ENCODE data around the gene TENM3.
A peak's percentile ranks its signal among the peaks of the same experiment; 100 is the strongest.

TENM3 gene

GRCh38 chr4:182255441-182256190 lies 12.4 kb downstream of the TENM3 start:
- DNase-seq = no peak

GRCh38 chr4:182257016-182257415 lies 13.8 kb downstream of the TENM3 start:
- no peak for DNase-seq

DNA sequence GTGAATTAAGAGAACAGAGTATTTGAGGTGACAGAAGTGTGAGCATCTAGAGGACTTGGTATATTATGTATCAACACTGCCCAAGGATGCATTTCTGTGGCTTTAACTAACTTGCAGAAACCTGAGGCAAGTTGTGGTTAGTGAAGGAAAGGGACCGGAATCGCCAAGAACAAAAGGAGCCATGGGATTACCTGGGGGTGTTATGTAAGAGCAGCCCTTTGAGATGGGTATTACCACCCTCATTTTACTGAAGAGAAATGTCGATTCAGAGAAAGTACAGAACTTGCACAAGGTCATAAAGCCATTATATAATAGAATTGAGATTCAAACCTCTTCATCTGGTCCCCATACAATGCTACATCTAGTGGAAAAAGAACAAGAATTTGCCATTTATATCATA lies 14.3 kb downstream of the TENM3 start:
- no peak for DNase-seq

- DNase-seq = no peak
Observed at GRCh38 chr4:182258441-182259000, 15.3 kb downstream of the TENM3 start.

DNA sequence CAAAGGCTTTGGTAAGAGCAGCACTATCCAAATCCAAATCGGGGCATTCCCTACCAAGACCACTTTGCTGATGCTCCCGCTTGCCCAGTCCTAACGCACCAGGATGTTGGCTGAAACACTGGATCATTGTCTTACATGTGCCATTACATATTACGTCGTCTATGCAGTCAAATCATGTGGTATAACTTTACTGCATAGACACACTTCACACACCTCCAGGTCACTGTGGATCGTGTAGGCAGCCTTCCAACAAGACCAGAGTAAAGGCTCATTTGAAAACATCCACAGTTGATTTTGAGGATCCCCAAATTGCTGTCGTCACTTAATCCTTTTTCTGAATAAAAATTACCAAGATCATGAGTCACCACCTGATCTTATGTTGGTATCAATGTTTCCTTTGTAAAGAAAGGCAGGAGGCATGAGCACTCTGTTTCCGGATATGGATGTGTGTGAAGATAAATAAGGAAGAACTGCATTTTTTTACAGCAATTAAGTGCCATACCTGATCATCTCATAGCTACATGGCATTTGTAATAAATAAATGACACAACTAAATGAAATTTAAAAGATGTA lies 18.5 kb downstream of the TENM3 start:
- DNase-seq = no peak

GRCh38 chr4:182263562-182263961 lies 20.4 kb downstream of the TENM3 start:
- no peak for DNase-seq

DNA sequence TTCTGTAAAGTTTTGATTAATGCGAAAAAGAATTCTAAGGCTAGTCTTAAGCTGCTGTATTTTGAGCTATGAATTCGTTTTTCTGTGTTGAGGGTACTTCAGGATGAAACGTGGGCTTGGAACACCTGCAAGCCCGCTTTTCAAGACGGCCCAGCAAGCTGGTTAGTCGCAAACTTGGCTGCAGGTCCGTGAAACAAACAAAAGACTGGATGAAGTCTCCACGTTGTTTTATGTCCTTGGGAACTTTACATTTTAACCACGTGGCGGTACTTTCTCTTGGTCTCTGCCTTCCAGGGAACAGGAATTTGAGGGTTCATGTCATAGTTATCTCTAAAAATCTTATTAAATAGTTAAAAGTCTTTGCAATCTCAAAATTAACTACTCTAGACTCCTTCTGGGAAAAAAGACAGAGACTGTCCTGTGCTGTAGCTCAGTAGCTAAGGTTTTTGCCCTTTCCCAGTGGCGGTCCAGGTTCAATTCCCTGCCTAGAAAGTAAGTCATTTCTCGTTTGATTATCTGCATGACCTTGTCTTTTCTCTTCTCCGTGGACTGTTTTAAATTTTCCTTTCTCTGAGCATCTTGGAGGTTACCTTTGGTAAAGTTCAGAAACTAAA lies 21.0 kb downstream of the TENM3 start:
- DNase-seq = peak; percentile 50

GRCh38 chr4:182265881-182266280 lies 22.7 kb downstream of the TENM3 start:
- no peak for DNase-seq

GRCh38 chr4:182267048-182267447 lies 23.8 kb downstream of the TENM3 start:
- DNase-seq = no peak

DNA sequence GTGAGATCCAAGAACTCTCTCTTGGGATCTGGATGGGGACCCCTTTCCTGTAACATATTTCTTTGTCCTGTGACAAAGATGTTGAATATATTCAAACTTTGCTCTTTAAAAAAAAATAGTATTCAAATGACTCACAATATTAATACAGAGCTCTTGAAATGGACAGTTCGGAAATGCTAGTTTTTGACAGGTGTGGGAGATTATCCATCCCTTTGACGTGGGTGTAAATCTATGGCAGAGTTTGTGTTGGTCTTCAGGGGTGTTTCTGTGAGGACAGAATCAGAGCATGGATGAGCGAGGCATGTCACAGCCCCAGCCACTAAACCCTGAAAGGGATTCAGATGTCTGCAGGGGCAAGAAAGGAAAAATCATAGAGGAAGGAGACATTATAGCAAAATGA lies 25.8 kb downstream of the TENM3 start:
- DNase-seq = no peak

- DNase-seq = no peak
Observed at GRCh38 chr4:182271731-182272130, 28.5 kb downstream of the TENM3 start.

DNA sequence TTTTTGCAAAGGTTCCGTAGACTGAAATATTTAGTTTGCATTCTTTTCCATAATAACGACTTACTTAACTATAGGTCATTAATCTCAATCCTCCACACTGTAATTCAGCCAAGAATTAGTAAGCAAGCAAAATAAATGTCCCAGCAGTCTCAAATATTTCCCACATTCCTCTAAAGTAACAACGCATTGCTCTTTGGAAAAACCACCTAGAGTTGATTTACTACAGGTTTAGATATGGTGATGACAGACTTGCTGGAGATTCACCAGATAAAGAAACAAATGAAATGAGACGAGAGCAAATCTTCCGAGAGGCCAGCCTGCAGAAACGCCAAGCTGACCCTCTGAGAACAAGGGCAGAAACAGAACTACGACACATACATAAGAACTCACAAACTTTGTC lies 28.9 kb downstream of the TENM3 start:
- DNase-seq = no peak

GRCh38 chr4:182273191-182273935 lies 30.2 kb downstream of the TENM3 start:
- no peak for DNase-seq

- DNase-seq = no peak
Observed at GRCh38 chr4:182276210-182277109, 33.3 kb downstream of the TENM3 start.

- no peak for DNase-seq
Observed at GRCh38 chr4:182277377-182277776, 34.2 kb downstream of the TENM3 start.

GRCh38 chr4:182278729-182279128 lies 35.5 kb downstream of the TENM3 start:
- no peak for DNase-seq

DNA sequence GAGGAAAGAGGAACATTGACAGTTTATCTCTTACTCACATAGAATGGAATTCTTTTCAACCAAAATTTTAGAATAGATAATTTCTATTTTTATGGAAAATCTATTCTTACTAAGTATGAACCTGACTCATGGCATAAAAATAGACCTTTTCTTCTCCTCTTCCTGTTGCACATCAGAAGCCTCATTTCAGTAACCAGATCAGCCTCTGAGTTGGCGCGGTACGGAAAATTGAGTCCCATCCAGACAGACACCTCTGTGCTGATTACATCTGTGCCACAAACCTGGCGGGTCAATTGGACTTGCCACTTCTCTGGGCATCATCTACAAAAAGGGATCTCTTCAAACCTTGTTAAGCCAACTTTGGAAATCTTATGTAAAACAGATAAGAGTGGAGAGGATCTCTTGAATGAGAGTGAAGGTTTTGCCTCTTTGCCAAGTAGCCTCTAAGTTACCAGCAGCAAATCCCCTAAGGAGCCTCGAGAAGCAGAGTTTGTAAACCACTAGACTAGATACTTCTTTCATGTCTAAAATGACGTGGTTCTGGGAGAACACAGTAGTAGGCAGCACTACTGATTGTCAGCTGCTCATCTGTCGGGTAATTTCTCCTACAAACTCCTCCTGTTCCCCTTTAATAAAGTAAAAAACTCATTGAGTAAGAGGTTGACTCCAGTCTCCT lies 37.4 kb downstream of the TENM3 start:
- DNase-seq = no peak

- no peak for DNase-seq
Observed at GRCh38 chr4:182286035-182286434, 42.8 kb downstream of the TENM3 start.

DNA sequence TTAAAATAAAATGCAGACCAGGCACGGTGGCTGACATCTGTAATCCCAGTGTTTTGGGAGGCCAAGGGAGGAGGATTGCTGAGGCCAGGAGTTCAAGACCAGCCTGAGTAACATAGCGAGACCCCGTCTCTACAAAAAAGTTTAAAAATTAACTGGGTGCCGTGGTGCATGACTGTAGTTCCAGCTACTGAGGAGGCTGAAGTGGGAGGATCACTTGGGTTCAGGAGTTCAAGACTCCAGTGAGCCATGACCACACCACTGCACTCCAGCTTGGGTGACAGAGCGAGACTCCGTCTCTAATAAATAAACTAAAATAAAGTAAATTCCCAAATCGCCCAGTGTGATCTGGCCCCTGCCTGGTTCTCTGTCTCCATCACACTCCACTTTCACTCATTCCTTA lies 43.7 kb downstream of the TENM3 start:
- DNase-seq = no peak

DNA sequence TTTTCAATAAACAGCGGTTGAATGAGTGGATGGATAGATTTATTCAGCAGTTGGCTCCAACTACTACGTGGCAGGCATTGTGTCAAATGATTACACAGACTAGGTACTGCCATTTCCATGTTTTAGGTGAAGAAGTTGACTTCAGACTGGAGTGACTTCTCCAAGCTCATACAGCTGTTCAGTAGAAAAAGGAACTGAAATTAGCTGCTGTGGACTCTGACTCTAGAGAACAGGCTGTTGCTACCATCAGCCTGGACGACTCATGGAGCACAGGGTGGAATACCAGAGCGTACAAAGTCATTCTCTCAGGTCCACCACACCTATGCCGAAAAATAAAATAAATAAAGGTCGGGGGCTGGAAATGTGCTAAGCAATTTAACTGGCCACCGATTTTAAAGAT lies 45.3 kb downstream of the TENM3 start:
- no peak for DNase-seq

GRCh38 chr4:182289809-182290208 lies 46.6 kb downstream of the TENM3 start:
- DNase-seq = no peak

- DNase-seq = no peak
Observed at GRCh38 chr4:182291175-182291574, 48.0 kb downstream of the TENM3 start.

All from midbrain (tissue), 1 donor.